Transverse colon (tissue), 4 donors: ENCODE data around the gene VGLL4.

Experiments
- CTCF ChIP-seq, 5 experiments: fragments of 200-600 bp in 3 of 5; fragments of 450-650 bp in 2 of 5; sonication (generic) in 3 of 5; IDR thresholded peaks; 1 replicate in 2 of 5; 2 replicates in 3 of 5; pipeline ENCODE4 v1.5.1; 2016 to 2017; ENCODE audit warnings: antibody characterized with exemption in 5 of 5, inconsistent platforms in 3 of 5, mild to moderate bottlenecking in 2 of 5, moderate library complexity in 1 of 5
- POLR2AphosphoS5 ChIP-seq, 3 donors: sonication (generic); formaldehyde crosslinking; IDR thresholded peaks; one replicate each; pipeline ENCODE4 v1.6.1; 2016; ENCODE audit warnings: antibody characterized with exemption in 3 of 3

- TF ChIP-seq CTCF (IDR thresholded peaks at IDR 0.05) (no peak), POLR2AphosphoS5 (IDR thresholded peaks at IDR 0.05) (no peak)
Measured at GRCh38 chr3:11658180-11658579, 14.5 kb upstream of the VGLL4 start.
